ENCODE measurements around the gene EIF4EBP2.

EIF4EBP2 gene

GRCh38 chr10:70404036-70404786 is at the start of gene EIF4EBP2:
TSS of gene EIF4EBP2 (plus strand) at chr10:70404145. CDS start at chr10:70404402, 257 bp downstream.
- peak; percentile 98 to 99 for DNase-seq (ENCODE audit: low read depth in 2 of 2)

GRCh38 chr10:70354556-70354955 is 49.4 kb upstream of the EIF4EBP2 start:
- no peak for DNase-seq (ENCODE audit: low read depth in 2 of 2)

- DNase-seq (ENCODE audit: low read depth in 2 of 2), result peak; percentile 7 to 39
Measured at GRCh38 chr10:70355051-70356021, 48.6 kb upstream of the EIF4EBP2 start.

- DNase-seq (ENCODE audit: low read depth in 2 of 2), result no peak
Measured at GRCh38 chr10:70357565-70357964, 46.4 kb upstream of the EIF4EBP2 start.

- no peak for DNase-seq (ENCODE audit: low read depth in 2 of 2)
Measured at GRCh38 chr10:70358446-70358845, 45.5 kb upstream of the EIF4EBP2 start.

GRCh38 chr10:70359017-70359550 is 44.9 kb upstream of the EIF4EBP2 start:
- DNase-seq (ENCODE audit: low read depth in 2 of 2), result no peak

- DNase-seq (ENCODE audit: low read depth in 2 of 2), result no peak
Measured at GRCh38 chr10:70360215-70360614, 43.7 kb upstream of the EIF4EBP2 start.

GRCh38 chr10:70362328-70362727 is 41.6 kb upstream of the EIF4EBP2 start:
- DNase-seq (ENCODE audit: low read depth in 2 of 2), result no peak

GRCh38 chr10:70363292-70363691 is 40.7 kb upstream of the EIF4EBP2 start:
- no peak for DNase-seq (ENCODE audit: low read depth in 2 of 2)

- peak; percentile 76 for DNase-seq (ENCODE audit: low read depth in 2 of 2)
Measured at GRCh38 chr10:70363971-70364771, 39.8 kb upstream of the EIF4EBP2 start.

- no peak for DNase-seq (ENCODE audit: low read depth in 2 of 2)
Measured at GRCh38 chr10:70364772-70365091, 39.2 kb upstream of the EIF4EBP2 start.

GRCh38 chr10:70367195-70367796 is 36.6 kb upstream of the EIF4EBP2 start:
- no peak for DNase-seq (ENCODE audit: low read depth in 2 of 2)

GRCh38 chr10:70368774-70369482 is 35.0 kb upstream of the EIF4EBP2 start:
- DNase-seq (ENCODE audit: low read depth in 2 of 2), result no peak

- DNase-seq (ENCODE audit: low read depth in 2 of 2), result no peak
Measured at GRCh38 chr10:70369498-70370018, 34.4 kb upstream of the EIF4EBP2 start.

GRCh38 chr10:70370766-70371165 is 33.2 kb upstream of the EIF4EBP2 start:
- DNase-seq (ENCODE audit: low read depth in 2 of 2), result no peak

- DNase-seq (ENCODE audit: low read depth in 2 of 2), result no peak
Measured at GRCh38 chr10:70371846-70372245, 32.1 kb upstream of the EIF4EBP2 start.

- no peak for DNase-seq (ENCODE audit: low read depth in 2 of 2)
Measured at GRCh38 chr10:70374775-70375614, 28.9 kb upstream of the EIF4EBP2 start.

GRCh38 chr10:70376436-70377378 is 27.2 kb upstream of the EIF4EBP2 start:
- DNase-seq (ENCODE audit: low read depth in 2 of 2), result no peak
